Upper lobe of left lung (tissue), 4 donors: ENCODE data around the gene GRPEL1.

Experiments
- CTCF ChIP-seq, 6 experiments: fragments of 450-650 bp in 4 of 6; fragments of 200-600 bp in 2 of 6; sonication (generic) in 2 of 6; IDR thresholded peaks; one replicate each; pipeline ENCODE4 v1.5.1; 2016 to 2019; ENCODE audit warnings: antibody characterized with exemption in 6 of 6
- POLR2AphosphoS5 ChIP-seq, 2 donors: sonication (generic); formaldehyde crosslinking; IDR thresholded peaks; one replicate each; pipeline ENCODE4 v1.5.1; 2017; ENCODE audit warnings: antibody characterized with exemption in 2 of 2

- TF ChIP-seq CTCF (IDR thresholded peaks at IDR 0.05), result no peak
- TF ChIP-seq POLR2AphosphoS5 (IDR thresholded peaks at IDR 0.05), result no peak
Observed at GRCh38 chr4:7058792-7059191, 9.1 kb downstream of the GRPEL1 start.
